NCI-H1417 treated with DMSO at 0.1 percent for 48 hours (cell line): ENCODE data around the gene TEDC2.
"Not testable (repeated sequence)": the region's sequence is repeated elsewhere in the genome, so short reads cannot be mapped to it uniquely, and the experiment has no call there.

Source experiments
- DNase-seq: peaks from one replicate; lab custom pipeline; 2025; lab: John Stamatoyannopoulos, UW

Gene TEDC2, protein sequence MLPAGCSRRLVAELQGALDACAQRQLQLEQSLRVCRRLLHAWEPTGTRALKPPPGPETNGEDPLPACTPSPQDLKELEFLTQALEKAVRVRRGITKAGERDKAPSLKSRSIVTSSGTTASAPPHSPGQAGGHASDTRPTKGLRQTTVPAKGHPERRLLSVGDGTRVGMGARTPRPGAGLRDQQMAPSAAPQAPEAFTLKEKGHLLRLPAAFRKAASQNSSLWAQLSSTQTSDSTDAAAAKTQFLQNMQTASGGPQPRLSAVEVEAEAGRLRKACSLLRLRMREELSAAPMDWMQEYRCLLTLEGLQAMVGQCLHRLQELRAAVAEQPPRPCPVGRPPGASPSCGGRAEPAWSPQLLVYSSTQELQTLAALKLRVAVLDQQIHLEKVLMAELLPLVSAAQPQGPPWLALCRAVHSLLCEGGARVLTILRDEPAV

DNA sequence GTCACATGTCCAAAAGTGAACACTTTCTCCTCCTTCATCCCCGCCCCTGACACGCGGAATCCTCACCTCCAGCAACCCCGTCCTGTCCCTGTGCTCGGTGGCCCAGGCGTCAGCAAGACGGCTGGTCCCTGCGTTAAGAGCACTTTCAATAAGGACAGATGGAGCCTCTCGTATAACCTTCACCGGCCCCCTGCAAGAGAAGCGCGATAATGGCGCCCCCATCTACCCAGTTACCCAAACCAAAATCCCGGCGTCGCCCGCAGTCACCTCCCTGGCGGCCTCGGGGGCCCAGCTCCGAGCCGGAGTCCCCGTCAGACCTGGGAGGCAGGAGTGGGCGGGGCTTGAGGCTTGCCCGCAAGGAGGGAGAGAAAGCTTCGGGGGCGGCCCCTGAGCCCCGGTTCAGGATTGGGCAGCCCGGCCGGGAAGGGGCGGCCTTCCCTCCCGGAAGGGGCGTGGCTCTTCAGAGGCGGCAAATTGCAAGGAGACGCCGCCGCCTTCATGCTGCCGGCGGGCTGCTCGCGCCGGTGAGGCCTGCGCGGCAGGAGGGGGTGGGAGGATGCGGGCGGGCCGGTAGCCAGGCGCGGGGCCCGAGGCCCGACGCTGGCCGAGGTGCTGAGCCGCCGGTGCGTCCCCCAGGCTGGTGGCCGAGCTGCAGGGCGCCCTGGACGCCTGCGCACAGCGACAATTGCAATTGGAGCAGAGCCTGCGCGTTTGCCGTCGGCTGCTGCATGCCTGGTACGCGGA is at the start of gene TEDC2:
TSS of gene TEDC2 (plus strand) at position 463 of the 744 bp plus-strand sequence. CDS start at position 499, 36 bp downstream.
- peak; percentile 64 for DNase-seq

DNA sequence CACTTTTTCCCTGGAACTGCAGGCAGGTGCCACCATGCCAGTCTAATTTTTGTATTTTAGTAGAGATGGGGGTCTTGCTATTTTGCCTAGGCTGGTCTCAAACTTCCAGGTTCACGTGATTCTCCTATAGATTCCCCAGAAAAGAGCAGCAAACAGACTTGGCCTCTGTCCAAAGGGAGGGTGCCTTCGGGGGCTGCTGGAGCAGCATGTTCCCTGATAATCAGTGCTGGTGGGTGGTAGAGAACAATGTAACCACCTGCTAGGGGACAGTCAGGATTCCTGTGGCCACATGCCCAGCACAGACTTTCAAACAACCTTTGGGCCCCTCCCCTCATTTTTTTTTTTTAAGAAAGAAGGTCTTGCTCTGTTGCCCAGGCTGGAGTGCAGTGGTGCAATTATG is 44.8 kb upstream of the TEDC2 start:
- no peak for DNase-seq

DNA sequence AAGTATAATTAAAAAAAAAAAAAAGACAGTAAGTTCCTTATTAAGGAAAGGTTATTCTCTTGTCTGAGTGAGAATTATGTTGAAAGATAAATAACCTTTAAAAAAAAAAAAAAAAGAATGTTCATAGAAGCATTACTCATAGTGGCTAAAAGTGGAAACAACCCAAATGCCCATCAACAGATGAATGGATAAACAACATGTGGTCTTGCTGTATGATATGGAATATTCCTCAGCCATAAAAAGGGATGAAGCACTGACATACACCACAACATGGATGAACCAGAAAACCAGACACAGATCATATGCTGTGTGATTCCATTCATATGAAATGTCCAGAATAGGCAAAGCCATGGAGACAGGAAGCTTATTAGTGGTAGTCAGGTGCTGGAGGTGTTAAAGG is 39.9 kb upstream of the TEDC2 start:
- no peak for DNase-seq

DNA sequence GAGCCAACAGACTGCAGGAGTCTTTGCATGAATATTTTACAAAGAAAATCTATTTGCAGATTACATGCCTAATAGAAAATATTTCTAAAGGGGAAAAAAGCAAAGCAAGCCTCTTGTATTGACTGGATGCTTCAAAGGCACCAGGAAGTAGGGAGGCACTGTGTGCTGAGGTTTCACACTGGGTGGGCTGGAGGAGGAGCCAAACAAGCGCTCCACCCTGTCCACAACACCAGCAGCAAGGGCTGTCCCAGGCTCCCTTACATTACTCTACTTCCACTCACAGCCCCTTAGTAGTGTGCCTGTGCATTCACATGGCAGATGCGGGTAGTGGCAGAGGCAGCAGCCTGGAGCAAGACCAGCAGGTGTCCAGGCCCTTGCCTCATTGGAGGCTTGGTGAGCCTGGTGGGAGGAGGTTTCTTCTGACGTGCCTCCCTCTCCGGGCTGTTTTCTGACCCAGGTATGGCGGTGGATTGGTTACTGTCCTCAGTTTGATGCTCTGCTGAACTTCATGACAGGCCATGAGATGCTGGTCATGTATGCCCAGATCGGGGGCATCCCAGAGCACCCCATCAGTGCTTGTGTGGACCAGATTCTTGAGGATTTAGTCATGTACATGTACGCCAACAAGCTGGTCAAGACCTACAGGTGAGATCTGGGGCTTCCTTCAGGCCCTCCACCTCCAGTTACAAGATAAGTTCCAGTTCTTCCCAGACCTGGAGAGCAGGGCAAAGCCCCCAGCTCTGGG is 37.6 kb upstream of the TEDC2 start:
- DNase-seq: no peak

DNA sequence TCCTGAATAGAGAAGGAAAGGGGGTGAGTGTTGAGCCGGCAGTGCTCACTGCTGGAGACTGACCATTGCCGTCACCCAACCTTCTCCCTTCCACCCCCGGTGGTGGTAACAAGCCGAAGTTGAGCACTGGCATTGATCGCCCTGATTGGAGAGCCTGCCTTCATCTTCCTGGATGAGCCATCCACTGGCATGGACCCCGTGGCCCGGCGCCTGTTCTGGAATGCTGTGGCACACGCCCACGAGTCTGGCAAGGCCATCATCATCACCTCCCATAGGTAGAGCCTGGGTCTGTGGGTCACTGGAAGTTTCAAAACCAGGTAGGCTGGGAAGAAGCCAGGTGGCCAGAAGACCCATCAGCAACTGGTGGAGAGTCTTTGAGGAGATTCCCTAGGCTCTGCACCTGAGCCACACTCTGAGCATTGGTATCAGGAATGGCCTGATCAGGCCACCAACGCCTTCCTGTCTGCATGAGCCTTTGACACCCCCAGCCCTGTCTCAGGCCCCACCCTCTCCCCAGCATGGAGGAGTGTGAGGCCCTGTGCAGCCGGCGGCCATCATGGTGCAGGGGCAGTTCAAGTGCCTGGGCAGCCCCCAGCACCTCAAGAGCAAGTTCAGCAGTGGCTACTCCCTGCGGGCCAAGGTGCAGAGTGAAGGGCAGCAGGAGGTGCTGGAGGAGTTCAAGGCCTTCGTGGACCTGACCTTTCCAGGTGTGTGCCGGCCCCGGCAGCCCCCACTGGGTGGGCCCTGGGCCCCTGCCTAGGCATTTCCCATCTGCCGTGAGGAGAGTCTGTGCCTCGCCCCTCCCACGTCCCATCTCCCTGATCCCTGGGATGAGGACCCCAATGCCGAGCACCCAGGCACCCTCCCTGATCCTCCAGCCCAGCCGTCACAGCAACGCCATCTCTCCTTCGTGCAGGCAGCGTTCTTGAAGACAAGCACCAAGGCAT is 35.6 kb upstream of the TEDC2 start:
- DNase-seq: no peak

DNA sequence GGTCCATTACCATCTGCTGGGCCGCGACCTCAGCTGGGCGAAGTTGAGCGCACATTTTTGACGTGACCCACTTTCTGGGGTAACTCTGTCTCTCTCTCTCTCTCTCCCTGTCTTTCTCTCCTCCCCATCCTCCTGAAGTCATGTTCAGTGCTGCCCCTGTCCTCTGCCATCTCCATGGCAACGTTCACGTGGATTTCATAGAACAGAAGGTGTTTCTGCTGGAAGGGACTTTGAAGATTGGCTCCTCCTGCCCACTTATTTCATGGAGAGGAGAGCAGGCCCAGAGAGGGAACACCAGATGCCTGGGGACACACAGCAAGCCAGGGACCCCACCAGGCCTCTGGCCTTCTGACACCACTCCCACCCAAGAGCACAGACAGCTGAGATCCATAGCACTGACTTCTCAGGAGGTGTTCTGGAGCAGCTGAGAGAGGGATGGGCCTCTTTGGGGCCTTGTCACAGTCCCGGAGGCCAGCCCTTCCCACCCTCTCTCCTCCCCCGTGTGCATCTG is 34.8 kb upstream of the TEDC2 start:
- no peak for DNase-seq

DNA sequence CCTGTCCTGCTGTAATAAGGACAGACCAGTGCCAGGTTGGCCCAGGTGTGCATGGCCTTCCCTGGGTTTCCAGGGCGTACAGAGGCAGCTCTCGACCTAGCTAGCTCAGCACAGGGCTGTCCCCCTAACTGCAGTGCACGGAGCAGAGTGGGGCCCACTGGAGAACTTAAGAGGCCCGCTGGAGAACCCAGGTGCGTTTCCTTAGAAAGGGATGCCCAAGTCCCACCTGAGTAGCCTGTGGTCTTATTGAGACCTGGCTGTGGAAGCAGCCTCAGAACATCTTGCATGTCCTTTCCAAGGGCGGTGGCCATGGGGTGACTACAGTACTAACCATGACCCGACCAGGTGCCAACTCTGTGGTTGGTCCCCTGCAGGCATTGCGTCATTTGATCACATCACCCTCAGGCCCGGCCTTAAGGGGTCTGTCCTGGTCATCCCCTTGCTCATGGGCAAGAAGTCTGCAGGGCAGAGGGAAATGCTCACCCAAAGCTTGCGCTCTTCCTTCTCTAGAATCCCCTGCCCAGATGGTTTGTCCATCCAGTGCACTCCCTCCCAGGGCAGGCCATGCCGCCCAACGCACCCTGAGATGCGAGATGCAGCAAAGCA is 34.0 kb upstream of the TEDC2 start:
- no peak for DNase-seq

DNA sequence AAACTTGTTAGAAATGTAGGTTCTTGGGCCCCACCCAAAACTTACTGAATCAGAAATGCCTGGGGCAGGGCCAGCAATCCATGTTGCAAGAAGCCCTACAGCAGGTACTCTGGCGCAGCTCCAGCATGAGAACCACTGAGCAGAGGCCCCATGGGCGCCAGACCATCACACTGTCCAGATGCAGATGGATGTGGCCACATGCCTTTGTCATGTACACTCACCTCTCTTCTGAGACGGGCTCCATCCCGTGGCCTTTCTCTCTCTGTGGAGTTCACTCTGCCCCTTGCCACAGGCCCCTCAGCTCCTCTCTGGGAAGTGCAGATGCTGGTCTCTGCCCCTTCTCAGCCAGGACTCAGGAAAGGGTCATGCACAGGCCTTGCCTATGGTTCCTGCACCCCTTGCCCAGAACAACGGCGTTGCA is 33.0 kb upstream of the TEDC2 start:
- DNase-seq: no peak

DNA sequence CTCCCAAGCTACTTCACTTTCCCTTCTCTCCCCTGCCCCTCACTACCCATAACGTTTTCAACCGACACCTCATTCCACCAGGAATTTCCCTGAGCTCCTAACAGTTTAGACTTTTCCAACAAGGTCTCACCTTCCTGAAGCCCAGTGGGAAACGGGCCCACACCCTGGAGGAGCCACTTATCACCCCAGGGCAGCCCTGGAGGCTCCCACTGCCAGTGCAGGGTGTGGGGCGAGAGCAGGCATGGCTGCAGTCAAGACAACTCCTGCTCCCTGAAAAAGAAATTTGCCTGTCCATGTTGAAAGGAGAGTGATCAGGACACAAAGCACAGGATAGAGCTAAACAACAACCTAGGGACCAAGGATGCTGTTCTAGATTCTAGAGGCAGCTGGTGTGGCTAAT is 32.4 kb upstream of the TEDC2 start:
- DNase-seq: no peak

DNA sequence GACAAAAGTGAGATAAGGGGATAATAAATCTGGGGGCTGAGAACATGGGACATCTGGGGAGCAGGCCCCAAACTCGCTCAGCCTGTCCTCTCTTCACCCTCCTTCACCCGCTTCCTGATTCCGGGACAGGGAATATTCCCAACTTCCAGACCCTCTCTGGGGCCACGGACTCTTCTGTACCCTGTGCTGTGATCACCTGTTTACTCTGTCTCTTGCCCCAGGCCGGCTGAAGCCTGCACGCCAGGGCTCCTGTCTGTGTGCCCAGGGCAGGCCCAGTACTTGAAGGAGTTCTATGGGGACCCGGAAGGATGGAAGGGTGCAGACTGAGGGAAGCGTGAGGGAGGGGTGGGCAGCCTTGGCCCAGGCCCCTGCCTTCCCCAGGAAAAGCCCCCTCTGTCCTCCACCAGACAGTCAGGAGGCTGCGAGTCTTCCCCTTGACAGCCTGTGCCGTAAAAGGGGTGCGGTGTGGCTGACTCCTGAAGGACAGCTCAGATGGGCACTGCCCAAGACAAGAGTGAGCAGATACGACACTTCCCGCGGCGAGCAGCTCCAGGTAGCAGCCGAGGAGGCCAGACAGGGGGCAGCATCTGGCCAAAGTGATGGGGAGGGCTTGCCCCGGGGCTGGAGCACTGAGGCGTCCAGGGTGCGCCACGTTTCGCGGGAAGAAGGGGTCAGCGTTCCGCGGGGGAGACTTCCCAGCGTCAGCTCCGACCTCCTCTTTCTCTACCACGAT is 31.7 kb upstream of the TEDC2 start:
- DNase-seq: no peak

DNA sequence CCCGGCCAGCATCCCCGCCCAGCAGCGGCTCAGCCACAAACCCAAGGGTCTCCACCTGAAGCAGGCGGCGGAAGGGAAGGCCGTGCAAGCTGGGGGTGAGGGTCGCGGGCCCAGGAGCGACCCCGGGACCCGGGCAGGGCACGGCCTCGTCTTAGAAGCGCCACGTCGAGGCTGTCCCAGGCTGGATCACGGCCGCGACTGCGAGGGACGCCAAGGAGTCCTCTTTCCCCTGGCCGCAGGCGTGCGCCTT is 31.2 kb upstream of the TEDC2 start:
- DNase-seq: no peak

DNA sequence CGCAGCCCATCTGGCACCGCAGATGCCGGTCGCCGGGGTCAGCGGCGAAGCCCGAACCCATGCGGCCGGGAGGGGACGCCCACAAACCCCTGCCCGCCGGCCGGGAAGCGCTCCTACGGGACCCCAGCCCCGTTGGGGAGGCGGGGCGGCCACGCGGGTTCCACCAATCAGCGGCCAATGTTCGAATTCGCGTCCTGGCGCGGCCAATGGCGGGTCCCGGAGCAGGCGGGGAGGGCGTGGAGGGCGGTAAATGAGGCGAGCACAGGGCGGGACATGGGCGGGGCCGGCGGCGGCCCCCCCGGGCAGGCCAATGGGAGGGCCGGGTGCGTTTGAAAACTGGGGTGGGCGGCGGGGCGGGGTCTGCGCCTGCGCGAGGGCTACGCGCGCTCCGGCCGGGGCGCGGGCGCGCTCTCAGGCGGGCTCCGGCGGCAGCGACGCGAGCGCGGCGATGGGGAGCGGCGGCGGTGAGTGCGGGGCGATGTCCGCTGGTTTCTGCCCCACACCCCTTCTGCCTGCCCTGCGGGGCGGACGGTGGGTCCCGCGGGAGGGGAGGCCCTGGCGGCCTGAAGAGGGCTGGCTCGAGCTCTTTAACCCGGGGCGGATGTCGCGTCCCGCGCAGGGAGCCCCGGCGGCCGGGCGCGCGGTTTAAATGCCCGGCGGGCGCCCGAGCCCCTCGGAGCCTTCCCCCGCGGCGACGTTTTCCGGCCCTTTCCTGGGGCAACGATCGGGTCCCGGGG is 30.7 kb upstream of the TEDC2 start, which contains the start of gene CCNF:
TSS of gene CCNF (plus strand) at position 414 of the 737 bp plus-strand sequence. CDS start at position 449, 35 bp downstream.
- peak; percentile 68 for DNase-seq

DNA sequence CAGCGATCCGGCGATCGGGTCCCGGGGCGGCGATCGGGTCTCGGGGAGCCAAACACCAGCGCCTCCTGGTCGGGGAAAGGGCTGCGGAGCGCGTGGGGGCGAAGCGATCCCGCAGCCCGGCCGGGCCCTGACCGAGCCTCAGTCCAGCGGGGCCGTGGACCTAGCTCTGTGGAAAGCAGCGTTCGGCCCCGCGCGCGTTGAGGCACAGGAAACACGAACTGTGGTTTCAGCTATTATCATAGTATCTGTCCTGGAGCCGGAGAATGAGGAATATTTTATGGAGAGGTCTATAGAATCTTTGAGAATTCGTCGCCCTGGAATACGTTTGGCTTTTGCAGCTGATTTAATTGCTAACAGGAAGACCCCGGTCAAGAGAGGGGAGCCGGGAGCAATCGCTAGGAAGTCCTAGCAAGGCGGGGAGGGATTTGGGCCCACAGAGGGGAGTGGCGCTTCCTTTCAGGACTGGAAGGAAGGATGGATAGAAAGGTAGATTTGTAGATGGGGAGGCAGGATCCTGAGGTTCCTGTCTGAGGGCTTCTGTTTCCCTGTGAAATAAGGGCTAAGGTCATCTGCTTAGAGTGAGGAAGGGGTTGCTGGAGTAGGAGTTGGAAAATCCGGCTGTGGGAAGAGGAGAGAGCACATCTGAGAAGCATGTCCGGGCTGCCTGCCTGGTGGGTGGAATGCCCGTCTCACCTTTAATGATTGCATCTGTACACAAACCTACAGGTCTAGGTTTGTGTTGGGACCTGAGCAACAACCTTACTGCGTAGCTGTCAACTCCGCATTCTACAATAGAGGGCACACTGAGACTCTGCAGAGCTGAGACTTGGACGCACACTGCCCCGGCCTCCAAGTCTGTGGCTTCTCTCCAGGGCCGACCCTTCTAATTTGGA is 29.9 kb upstream of the TEDC2 start:
- no peak for DNase-seq

DNA sequence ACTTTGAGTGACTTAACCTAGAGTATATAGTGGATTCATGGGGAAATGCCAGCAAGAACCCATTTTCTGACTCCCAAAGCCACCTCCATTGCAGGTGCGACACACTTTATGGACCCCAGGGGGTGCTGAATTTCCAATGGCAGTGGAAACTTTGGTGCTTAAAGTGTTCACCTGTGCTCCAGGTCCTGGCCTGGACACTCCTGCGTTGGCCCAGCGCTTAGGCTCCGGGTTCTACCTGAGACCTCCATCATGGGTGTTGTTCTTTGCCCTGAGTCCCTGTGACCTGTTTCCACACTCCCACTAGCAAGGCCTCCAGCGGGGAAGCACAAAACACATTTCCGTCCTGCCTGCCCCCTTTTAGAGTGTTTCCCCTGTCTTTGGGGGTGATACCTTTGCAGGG is 27.6 kb upstream of the TEDC2 start:
- DNase-seq: no peak

DNA sequence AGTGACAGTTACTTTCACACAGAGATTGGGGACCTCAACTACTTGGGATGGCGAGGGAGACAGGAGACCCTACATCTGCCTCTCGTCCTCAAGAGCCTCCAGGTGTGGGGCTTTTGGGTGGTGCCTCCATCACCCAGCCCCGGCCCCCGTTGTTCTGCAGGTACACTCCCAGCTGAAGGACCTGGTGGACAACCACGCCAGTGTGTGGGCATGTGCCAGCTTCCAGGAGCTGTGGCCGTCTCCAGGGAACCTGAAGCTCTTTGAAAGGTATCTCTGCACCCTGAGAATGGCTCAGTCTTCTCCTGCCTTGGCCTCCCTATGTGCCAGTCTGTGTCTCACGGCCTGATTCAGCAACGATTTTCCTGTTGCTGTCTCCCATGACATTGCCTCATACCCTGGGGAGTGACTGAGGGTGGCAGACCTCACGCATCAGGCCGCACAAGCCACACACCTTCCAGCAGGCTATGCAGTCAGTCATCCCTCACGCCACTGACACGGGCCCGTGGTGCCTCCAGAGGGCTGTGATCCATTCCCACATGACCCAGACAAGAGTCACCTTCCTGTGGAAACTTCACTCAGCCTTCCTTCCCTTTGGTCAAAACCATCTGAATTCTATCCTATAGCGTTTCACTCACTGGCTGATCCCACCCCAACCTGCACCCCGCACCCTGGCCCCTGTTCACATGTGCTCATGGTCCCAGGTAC is 27.0 kb upstream of the TEDC2 start:
- DNase-seq: no peak

DNA sequence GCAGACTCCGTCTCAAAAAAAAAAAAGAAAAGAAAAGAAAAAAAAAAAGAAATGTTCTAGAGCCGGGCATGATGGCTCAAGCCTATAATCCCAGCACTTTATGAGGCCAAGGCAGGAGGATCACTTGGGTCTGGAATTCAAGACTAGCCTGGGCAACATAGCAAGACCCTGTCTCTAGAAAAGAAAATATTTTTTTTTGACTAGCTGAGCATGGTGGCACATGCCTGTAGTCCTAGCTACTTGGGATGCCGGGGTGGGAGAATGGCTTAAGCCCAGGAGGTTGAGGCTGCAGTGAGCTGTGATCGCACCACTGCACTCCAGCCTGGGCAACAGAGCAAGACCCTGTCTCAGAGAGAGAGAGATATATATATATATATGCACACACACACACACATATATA is 24.7 kb upstream of the TEDC2 start:
- not testable (repeated sequence) for DNase-seq

DNA sequence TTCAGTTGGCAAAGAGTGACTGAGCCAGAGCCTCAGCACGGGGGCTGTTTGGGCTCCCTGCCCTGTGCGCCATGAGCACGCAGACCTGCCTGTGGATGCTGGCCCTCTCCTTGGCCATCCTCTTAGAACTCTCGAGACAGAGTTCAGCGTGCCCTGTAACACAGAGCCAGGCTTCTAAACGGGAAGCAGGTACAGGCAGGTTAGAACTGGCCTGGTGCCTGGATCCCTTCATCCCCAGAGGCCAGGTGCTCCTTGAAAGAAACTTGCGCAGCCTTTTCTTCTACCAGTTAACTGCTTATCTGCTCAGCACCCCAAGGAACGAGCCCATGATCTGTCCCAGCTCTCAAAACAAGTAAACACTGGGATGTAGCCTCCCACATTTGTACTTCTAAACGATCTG is 23.8 kb upstream of the TEDC2 start:
- no peak for DNase-seq
